Stimulated activated CD4-positive, alpha-beta T cell treated with anti-CD3 and anti-CD28 coated beads, Interleukin-2, amount 100 ng/mL, for 4 hours (primary cell): ENCODE results near the gene LTB4R2.
A peak's percentile ranks its signal among the peaks of the same experiment; 100 is the strongest.
"Not testable (repeated sequence)": the region's sequence is repeated elsewhere in the genome, so short reads cannot be mapped to it uniquely, and the experiment has no call there.

ENCODE experiments used
- DNase-seq: peaks from one replicate; pipeline ENCODE4 v3.0.0-alpha.2; 2020; ENCODE audit warnings: low read depth

The LTB4R2 gene

GRCh38 chr14:24321212-24321975 is 11.5 kb downstream of the LTB4R2 start:
- no peak for DNase-seq

GRCh38 chr14:24322672-24323071 is 12.7 kb downstream of the LTB4R2 start:
- no peak for DNase-seq

DNA sequence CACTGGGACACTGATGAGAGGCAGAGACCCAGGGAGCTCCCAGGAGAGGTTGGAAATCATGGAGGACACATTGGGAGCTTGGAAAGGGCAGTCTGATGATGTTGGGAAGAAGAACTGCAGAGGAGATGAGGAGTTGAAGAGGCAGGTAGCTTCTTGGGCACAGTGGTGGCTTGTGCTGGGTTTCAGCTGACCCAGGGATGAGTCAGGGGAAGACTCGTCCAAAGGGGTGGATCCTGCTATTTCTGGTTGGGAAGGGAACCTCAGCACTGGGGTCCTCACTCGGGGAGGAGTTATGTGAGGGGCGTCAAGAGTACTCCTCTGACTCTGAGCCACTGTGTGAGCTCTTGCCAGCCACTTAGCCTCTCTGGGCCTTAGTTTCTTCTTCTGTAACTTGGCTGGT is 13.4 kb downstream of the LTB4R2 start:
- DNase-seq = no peak

DNA sequence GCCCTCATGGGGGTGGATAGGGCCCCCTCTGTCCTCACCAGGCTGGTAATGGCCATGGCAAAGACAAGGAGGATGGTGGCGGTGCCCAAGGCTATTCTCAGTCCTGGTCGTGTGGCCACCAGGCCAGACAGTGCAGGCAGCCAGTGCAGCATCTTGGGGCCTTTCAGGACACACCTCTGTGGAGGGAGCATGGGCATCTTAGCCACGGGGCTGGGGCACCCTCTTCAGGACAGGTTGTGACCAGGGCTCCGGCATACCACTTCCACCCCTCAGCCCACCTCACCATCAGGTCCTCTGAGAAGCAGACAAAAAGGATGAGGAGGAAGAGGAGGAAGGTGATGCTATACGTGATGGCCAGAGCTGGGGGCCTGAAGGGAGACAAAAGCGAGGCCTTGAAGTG is 14.1 kb downstream of the LTB4R2 start:
- DNase-seq = no peak

- DNase-seq = no peak
Observed at GRCh38 chr14:24325041-24325530, 15.1 kb downstream of the LTB4R2 start.

DNA sequence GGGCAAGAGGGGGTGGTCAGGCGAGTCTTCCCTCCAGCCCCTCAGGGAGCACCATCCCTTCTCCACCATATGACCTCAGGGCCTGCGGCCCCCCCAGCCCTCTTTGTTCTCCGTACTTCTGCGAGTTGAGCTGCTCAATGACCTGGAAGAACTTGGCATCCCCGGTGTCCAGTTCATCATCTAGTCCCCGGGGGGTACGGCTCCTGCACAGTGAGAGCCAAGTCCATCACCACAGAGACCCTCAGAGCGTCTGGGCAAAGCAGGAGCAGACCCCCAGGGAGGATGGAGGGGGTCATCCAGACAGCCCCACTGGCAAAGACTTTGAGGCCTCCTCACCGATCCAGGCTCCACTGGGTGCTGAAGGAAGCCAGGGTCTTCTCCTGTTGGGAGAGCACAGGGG is 16.0 kb downstream of the LTB4R2 start:
- DNase-seq = no peak

GRCh38 chr14:24327303-24327702 is 17.4 kb downstream of the LTB4R2 start:
- DNase-seq = no peak

DNA sequence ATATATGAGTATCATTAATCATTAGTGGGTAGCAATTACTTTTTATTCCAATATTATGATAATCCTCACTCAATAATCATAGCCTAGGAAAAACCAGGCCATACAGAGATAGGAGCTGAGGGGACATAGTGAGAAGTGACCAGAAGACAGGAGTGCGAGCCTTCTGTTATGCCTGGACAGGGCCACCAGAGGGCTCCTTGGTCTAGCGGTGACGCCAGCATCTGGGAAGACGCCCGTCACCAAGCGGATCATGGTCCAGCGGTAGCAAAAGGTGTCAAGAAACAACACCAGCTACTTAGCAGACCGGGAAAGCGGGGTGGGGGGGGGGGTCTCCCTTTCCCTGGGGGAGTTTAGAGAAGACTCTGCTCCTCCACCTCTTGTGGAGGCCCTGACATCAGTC is 18.0 kb downstream of the LTB4R2 start:
- not testable (repeated sequence) for DNase-seq

- DNase-seq = no peak
Observed at GRCh38 chr14:24329073-24329663, 19.2 kb downstream of the LTB4R2 start.

- no peak for DNase-seq
Observed at GRCh38 chr14:24329736-24330135, 19.8 kb downstream of the LTB4R2 start.

- DNase-seq = no peak
Observed at GRCh38 chr14:24330973-24331674, 21.2 kb downstream of the LTB4R2 start.

DNA sequence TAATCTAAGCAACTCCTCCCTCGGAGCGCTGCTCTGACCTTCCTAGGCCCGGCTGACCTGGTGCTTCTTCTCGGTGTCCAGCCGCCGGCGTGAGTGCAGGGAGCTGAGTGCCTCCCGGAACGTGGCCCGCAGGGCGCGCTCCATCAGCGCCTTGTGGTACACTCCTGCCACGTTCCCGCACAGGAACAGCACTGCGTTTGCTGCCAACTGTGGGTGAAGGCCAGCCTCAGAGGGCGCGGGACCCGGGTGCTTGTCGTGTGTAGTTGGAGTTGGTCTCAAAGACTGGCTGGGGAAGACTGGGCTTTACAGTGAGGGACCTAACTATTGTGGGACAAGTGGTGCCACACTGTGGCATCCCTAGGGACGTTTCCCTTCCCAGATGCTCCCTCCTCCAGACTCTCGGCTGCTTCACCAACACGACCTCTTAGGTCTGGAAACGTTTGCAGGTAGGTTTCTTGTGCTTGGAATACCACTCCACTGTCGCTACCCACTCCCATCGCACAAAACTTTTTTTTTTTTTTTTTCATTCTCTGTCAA is 21.9 kb downstream of the LTB4R2 start:
- no peak for DNase-seq

DNA sequence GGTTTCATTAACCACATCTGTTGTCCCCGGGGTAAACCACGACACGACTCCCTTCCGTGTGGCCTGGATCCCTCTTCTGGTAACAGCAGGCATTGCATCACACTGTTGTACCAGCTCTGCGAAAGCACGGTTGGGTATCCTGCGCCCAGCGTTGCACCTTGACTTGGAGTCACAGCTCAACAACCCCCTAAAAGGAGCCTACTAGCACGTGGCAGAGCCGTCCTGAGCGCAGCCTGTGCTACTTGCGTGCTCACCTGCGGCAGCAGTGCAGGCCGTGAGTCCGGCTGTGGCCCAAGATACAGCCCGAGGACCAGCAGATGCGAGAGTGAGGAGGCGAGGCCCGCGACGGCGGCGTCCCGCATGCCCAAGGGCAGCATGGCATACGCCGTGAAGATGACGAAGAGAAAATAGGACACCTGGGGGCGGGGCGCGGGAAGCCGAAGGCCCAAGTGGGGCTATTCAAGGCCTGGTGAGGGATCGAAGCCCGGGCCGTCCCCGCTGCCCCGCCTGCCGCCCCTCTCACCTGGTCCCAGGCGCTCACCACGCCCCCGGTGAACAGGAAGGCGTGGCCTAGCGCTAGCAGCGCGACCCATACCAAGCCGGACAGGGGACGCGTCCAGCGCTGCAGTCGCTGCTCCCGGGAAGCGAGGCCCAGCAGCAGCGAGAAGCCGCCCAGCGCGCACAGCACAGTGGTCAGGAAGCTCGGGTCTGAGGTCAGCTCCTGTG is 22.5 kb downstream of the LTB4R2 start:
- peak; percentile 84 for DNase-seq

DNA sequence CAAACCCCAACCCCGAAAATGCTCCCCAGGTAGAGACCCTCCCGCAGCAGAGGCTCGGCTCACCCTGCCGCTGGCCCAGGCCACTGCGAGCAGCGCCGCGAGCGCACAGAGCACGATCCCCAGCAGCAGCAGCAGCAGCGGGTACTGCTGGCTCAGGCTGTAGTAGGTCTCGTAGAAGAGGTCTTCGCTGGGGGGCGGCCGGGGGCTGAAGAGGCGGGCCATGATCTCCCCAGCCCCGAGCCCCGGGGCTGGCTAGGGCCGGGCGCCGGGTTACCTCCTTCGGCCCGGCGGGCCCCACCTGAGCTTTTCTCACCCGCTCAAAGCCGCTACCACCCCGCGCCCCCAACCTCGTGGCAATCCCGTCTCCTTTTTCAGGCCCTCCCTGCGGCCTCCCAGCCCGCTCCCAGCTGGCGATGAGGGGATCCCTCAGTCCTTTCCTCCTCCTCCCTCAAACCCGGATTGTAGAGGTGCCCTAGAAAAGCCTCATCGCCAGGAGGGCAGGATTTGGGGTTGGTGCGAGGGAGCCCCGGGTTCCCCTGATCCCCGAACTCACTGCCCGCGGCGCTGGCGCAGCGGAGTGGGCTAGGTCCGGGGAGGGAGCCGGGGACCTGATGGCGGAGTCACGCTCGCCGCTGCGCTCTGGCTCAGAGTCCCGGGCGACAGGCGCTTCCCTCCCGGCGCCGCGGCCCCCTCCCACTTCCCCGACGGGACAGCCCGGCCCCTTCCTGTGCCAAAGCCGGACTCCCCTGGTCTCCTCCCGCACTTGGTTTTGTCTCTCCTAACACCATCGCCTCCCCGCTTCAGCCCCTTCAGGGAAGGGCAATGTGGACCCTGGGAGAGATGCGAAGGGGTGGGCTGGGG is 24.7 kb downstream of the LTB4R2 start, which contains the start of gene ADCY4:
Gene ADCY4, minus strand, starts transcription at position 641 of the 861 bp plus-strand sequence. Its CDS starts 419 bp downstream, at position 222.
- DNase-seq = no peak

DNA sequence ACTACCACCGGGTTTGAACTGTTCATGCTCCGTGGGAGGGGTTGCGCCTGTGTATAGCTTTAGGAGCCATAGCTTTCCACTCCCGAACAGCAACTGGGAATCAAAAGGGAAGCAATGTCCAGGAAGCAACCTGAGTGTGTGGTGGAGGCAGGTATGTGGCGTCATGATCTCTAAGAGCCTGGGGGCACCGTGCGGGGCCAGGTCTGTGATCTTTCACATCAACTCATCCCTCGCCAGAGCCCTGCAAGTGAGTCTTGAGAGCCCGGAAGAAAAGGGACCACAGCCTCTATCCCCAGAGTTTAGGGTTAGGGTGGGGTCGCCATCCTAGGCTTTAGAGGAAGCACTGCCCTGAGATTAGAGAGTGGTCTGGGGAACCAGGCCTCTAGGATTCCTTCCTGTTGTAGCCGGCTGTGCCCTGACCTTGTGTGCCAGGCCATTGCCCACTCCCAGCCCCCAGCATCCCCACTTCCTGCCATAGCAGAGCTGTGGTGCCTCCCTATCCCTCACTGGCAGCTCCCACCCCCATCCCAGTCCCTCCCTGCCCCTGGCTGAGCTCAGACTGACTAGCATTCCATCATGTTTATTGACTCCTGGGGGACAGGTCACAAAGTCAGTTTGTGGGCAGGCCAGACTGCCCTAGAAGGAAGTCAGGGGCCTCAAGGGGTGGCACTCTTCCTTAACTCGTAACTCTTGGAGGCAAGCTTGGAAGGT is 25.7 kb downstream of the LTB4R2 start:
- DNase-seq = no peak

DNA sequence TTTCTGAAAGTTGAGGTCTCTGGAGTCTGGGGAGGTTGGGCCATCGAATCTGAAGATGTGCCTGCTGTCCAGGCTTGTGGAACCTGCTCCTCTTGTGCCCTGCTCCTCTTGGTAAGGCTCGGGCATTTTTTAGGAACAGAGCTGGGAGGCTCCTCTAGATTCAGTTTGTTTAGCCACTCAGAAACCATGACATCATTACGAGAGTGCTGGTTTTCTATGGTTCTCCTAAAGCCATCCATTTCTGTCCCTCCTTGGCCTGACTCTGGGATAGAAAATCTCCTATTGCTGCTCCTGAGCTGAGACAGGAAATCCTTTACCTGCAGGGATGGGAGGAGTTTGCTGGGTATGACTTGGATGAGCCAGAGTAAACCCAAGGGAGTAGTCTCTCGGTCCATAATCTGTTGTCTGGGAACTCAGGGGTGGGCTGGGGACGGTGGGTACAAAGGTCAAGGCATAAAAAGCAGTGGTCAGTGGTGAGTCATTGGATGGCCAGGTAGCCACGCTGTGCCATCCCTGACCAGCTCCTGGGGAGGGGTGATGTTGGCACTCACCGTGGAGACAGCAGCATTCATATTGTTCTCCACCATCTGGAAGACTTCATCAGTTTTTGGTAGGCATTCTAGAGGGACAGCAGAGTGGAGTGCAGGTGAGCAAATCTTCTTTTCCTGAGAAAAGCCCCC is 27.3 kb downstream of the LTB4R2 start:
- no peak for DNase-seq

DNA sequence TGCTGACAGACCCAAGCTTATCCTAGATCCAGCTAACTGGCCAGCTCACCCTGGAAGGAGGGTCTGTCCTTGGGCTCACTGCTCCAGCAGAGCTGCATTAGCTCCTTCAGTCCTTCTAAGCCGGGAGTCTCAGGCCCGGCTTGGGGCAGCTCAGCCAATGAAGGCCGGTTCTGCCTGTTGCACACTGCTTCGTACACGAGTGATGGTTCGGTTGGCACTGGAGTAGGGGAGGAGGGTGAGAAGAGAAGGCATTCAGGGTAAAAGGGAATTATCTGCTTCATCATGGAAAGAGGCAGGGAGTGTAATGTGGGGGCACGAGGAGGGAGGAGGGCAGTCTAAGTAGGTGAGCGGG is 27.9 kb downstream of the LTB4R2 start:
- DNase-seq = no peak

GRCh38 chr14:24338843-24339242 is 28.9 kb downstream of the LTB4R2 start:
- no peak for DNase-seq

DNA sequence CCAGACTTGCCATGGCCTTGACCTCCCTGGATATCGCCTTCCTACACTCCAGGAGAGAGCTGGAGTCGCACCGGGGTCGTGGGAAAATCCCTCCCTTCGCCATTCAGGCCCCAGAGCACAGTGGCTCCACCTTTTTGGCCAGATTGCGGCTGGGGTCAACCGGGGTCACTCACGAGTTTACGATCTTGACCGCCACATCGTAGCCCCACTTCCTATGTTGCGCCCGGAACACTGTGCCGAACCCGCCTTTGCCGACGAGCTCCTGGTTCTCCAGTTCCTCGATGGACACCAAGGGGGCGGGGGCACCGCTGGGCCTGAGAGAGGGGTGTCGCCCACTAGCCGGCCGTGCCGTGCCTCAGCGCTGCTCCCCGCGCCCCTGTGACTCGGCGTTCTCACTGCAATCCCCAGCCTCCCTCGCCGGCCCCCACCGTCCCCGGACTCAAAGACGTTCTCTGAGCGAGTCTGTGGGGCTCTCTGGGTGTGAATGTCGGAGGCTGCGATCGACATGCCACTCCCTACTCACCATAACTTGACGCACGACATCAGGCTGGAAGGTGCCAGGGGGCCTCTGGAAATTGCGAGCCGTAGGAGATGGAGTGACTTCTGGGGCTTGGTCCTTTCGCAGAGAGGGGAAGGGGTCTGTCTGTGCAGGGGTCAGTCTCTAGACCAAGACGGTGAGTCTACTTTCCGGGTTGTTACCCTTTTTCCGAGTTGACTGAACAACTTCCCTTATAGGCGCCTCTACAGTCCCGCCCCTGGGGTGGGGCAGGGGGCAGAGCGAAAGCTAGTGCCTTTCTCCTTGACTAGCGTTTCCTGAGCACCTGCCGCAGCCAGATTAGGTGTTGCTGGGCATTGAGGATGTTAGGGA is 29.6 kb downstream of the LTB4R2 start, which contains the start of gene RIPK3:
Gene RIPK3, minus strand, starts transcription at position 708 of the 868 bp plus-strand sequence. Its CDS starts 165 bp downstream, at position 543.
- DNase-seq = peak; percentile 61
